ENCODE measurements around the gene ADK.
"Not testable (repeated sequence)": the region's sequence is repeated elsewhere in the genome, so short reads cannot be mapped to it uniquely, and the experiment has no call there.

Gene ADK

DNA sequence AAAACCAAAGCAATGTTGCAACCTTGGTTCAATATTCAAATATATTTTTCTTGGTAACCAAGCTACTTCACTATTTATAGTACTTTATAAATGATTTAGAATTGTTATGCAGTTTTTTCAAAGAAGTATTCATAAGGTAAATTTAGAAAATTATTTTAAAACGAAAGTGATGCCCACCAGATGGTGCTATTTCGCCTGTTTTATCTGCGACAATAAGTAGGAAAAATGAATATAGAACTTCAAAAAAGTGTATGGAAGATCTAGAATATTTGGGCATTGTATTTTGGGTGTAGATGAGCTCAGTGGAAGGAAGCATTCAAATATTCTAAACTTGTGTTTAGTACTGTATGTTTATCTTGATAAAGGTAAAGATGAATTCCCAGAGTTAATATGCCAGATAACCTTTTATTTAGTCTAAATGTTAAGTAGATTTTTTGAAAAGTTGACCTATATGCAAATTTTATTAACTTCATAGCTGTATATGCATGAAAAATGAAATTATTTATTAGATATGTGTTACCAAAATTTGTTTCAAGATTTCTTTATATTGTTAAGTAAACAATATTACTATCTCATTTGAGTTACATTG is 93.2 kb downstream of the ADK start:
- peak; percentile 45 for DNase-seq

DNA sequence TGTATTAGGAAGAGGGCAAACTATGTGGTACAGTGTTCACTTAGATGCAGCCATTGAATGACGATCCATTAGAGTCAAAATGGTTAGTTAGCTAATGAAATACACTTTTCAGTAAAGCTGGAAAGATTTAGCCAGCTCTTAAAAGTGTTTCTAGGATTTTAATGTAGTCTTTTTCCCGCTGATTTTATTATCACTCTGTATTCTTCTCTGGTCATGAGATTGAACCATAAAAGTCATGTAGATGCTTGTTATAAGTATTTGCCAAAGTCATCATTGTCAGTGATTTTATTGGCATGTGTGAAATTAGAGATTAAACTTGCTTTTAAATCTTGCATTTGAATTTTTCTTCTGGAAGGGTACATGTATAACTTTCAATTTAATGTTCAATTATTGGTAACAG is 93.8 kb downstream of the ADK start:
- no peak for DNase-seq

DNA sequence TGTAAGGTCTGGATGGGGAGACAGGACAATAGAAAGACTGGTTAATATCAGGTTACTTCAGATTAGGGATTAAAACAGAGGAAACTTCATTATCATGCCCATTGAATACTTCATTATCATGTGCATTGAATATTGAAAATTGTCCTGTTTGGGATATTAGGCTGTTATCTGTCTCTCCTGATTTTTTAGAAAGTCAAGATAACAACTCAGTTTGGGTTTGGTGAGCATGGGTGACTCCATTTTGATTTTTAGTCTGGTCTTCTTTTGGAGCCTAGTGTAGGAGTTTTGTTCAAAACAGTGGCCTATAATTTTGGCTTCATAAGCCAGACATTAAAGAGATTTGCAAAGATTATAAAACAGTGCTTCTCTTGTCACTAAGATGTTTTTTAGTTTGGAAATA is 95.5 kb downstream of the ADK start:
- no peak for DNase-seq

- peak; percentile 20 for DNase-seq
Measured at GRCh38 chr10:74249865-74250264, 98.8 kb downstream of the ADK start.

DNA sequence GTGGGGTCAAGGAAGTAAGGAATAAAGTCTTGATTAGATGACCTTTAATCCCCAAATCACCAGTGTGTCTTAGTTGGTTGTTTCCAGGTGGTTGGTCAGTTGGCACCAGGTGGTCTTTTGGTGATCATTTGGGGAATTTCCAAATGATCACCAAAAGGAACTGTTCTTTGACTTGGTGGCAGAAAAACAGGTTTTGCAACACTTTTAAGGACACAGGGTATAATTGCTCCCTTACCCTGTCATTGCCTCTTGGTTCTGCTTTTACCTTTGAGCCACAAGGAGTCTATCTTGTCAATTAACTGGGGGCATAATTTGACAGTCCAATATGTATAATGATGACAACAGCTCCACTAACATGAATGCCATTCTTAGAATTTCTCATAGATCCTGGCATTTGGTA is 104.2 kb downstream of the ADK start:
- DNase-seq, result no peak

DNA sequence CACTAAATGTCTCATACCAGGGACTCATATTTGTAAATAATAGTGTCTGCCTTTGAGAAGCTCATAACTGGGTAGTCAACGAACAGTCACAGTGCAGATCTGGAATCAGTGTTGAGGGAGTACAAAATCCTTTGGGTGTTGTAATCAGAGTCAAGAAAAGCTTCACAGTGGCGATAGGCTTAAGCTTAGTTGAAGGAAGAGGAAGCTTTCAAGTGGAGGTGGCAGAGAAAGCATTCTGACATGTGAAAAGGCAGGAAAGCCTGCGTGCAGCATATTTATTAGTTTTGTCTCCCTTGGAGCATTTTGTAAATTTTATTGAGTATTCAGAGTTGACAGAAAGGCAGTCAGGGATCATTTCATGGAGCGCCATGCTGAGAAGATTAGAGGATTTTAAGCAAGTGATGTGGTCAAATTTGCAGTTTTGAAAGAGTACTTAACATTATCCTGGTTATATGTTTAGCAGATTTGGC is 104.9 kb downstream of the ADK start:
- DNase-seq, result no peak

DNA sequence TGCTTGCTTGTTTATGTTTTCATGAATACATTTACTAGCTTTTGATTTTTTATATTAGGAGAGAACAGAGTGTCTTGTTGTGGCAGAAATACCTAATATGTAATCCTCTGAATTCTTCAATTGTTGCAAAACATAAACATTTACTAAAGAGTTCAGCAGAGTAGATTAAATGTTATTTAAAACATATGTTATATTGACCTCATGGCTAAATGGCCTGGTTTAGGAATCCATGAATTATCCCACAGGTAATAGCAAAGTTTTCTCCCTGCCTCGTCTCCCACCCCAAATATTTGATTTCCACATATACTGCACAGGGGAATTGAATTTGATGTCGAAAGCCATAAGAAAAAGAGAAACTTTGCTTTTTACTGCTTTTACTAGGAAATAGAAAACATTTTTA is 111.8 kb downstream of the ADK start:
- DNase-seq, result no peak

DNA sequence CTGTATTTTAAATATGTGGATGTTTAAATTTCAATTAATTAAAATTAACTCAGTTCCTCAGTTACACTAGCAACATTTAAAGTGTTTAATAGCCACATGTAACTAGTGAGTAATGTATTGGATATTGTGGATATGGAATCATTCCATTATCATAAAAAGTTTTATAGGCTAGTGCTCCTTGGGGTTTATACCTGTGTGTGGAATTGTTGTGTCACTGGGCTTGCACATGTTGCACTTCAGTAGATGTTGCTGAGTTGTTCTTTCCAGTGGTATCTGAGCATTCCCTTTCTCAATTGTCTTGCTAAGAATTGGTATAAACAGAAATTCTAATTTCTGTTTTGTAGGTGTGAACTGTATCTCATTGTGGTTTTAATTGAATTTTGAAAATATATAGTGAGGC is 113.0 kb downstream of the ADK start:
- no peak for DNase-seq

- DNase-seq, result no peak
Measured at GRCh38 chr10:74272288-74272687, 121.3 kb downstream of the ADK start.

DNA sequence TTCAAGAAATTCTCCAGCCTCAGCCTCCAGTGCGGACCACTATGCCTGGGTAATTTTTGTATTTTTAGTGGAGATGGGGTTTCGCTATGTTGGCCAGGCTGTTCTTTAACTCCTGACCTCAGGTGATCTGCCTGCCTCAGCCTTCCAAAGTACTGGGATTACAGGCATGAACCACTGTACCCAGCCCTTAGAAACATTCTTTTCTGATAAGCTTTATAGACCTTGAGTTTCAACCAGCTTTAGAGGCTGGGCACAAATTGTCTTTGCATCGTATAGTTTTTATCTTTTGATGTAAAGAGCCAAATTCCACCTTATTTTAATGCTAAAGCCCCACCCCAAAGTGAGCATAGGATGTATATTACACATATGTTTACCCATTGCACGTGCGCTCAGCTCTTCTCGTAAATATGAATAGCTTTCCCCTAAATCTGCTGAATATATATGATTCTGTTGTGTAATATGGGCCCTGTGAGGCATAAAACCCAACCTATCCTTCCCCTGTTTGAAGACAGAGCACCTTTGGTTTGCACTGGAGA is 124.8 kb downstream of the ADK start:
- no peak for DNase-seq

GRCh38 chr10:74276416-74276815 is 125.4 kb downstream of the ADK start:
- DNase-seq, result no peak

- peak; percentile 80 for DNase-seq
Measured at GRCh38 chr10:74282151-74282847, 131.3 kb downstream of the ADK start.

GRCh38 chr10:74282848-74283210 is 131.8 kb downstream of the ADK start:
- peak; percentile 50 for DNase-seq

- no peak for DNase-seq
Measured at GRCh38 chr10:74289188-74289587, 138.2 kb downstream of the ADK start.

GRCh38 chr10:74289951-74290350 is 138.9 kb downstream of the ADK start:
- no peak for DNase-seq

GRCh38 chr10:74290708-74291107 is 139.7 kb downstream of the ADK start:
- peak; percentile 80 for DNase-seq

GRCh38 chr10:74292871-74293427 is 141.9 kb downstream of the ADK start:
- DNase-seq, result peak; percentile 80

DNA sequence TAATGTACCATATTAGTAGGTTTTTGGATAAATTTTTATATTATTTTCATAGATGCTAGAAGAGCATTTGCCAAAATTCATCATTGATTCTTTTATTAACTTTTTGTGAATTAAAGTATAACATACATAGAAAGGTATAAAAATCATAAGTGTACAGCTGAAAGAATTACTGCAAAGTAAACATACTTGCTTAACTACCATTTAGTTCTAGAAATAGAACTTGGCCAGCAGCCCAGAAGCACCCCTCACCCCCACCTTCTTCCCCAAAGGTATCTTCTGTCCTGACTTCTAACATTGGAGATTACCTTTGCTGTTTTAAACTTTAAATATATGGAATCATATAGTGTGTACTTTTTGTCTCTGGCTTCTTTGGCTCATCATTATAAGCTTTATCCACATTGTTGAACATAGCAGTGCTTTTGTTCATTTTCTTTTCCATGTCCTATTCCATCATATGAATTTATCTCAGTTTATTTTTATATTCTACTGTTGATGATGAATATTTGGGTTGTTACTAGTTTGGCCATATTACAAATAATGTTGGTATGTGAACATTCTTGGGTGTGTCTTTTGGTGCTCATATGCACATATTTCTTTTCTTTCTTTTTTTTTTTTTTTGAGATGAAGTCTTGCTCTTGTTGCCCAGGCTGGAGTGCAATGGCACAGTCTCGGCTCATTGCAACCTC is 142.8 kb downstream of the ADK start:
- peak; percentile 86 for DNase-seq

- DNase-seq, result no peak
Measured at GRCh38 chr10:74297389-74298080, 146.5 kb downstream of the ADK start.

GRCh38 chr10:74300074-74300621 is 149.1 kb downstream of the ADK start:
- not testable (repeated sequence) for DNase-seq

GRCh38 chr10:74300666-74301065 is 149.6 kb downstream of the ADK start:
- DNase-seq, result no peak

GRCh38 chr10:74305730-74306129 is 154.7 kb downstream of the ADK start:
- DNase-seq, result no peak

Measured in fibroblast of skin of right quadriceps (primary cell).